GM19328 (cell line): ENCODE results near the gene CERKL.

ENCODE experiments used
- ATAC-seq: cut with Tn5 transposase; IDR thresholded peaks from one replicate; pipeline ENCODE4 v1.9.1; 2021; ENCODE audit warnings: mild to moderate bottlenecking, moderate library complexity; ENCODE audit not compliant: unreplicated experiment

CERKL gene

DNA sequence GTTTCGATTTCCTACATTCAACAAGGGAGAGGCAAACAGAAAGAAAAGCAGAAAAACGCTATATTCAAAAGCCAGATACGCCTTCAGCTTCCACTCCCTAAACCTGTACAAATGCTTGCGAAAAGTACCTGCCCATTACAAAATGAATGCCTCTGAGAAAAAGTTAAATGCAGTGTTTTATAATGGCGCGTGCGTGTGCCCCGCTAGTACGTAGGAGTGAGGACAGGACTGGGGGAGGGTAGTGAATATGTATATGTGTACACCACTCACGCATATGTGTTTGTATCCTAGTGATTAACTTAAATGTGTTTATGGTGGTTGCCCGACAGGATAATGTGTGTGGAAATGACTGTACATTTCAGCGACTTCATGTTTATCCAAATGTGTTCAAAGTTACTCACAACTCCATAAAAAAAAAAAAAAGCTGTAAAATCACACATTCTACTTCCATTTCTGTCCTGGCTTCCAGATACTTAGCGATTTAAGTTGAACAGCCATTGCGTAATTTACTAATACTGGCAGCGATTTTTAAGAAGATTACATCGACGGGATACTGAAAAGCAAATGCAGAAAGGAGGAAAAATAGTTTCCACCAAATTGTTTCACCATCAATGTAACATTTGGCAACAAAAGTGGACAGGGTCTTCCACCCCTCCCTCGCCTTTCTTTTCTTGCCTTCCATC, 22.1 kb upstream of the CERKL start:
- no peak for ATAC-seq

GRCh38 chr2:181677912-181678586, 21.1 kb upstream of the CERKL start:
- ATAC-seq: no peak

GRCh38 chr2:181675254-181675653, 18.3 kb upstream of the CERKL start:
- no peak for ATAC-seq

DNA sequence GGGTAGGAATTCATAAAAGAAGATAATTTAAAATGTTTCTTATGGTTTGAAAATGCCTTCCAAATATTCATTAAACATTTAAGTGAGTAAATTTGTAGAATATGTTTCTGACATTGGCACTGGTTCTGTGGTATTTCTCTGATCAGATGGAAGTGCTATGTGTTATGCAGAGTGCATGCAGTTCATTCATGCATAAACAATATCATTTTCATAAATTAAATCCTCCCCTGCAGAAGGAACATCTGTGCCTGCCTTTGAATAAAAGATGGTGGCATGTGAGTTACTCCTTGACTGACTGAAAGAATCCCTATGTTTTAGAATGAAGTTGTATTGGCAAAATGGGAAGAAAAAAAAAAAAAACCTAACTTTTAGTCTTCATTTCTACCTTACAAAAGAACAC, 17.6 kb upstream of the CERKL start:
- ATAC-seq: no peak

GRCh38 chr2:181673173-181673572, 16.3 kb upstream of the CERKL start:
- ATAC-seq: no peak

DNA sequence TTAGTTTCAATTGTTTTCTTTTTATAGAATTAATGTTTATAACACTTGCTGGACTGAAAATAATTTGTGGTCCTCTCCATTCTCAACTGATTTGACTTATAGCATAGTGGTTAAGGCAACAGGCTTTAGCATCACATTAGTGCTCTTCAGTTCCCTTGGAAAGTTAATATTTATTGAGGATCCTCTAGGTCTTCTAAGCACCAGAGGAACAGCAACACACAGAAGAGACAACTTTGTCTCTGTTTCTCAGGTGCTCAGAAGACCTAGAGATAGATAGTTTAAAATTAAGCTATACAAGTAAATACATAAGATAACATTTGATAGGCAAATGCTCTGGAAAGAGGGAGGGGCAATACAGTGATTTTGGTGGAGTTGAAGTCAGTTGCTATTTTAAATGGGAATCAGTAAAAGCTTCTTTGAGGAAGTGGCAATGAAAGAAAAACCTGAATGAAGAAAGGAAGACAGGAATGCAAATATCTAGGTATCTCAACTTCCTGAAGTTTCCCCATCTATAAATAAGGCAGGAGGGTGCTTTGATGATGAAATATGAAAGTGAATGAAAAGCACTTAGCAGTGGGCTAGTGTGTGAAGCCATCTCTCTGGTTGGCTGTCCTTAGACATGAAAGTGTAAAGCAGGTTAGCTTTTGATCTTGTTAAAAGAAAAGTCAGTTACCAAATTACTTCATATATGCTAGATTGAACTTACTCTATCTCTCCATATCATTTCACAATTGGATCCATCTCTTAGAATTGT, 15.5 kb upstream of the CERKL start:
- peak; percentile 66 for ATAC-seq

GRCh38 chr2:181670632-181671031, 13.7 kb upstream of the CERKL start:
- ATAC-seq: no peak

- no peak for ATAC-seq
Measured at GRCh38 chr2:181667234-181667633, 10.3 kb upstream of the CERKL start.

GRCh38 chr2:181662287-181662686, 5.4 kb upstream of the CERKL start:
- no peak for ATAC-seq

- no peak for ATAC-seq
Measured at GRCh38 chr2:181660181-181660580, 3.3 kb upstream of the CERKL start.

DNA sequence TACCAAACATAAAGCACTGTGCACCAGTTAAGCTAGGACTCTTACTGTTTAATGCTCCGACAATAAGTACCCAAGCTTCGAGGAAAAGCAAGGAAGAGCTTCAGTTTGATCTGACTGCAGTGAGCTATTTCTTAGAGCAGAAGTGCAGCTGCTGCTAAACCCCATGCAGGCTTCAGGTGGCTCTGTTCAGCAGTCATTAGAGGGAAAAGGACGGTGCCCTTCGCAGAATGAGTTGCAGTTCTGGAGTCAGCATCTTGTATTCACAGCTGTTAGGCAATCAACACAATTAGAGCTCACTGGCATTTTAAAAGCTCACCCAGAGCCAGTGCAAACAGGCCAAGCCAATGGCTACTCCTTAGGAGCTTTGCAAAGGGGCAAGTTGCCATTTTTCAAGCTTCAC, 1.5 kb upstream of the CERKL start:
- no peak for ATAC-seq

- no peak for ATAC-seq
Measured at GRCh38 chr2:181657379-181657778, 474 bp upstream of the CERKL start.

DNA sequence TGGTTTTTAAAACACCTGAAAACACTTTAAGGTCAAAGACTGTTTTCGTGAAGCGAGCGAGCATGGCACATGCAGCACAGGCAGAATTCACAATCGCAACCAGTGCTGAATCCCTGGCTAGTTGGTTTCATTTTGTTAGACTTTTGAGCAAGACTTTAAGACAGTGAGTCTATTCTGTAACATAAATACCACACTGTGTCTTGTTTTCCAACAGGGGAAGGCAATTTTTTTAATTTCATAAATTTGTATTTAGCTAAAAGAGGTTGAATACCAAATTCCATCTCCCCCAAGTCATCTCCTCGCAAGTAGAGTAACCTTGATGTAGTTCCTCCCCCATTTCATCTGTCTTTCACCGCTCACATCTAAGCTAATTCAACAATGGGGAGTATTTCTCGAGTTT, 1.4 kb downstream of the CERKL start:
- ATAC-seq: no peak

GRCh38 chr2:181649436-181649979, 7.4 kb downstream of the CERKL start:
- no peak for ATAC-seq

GRCh38 chr2:181648478-181649155, 8.3 kb downstream of the CERKL start:
- no peak for ATAC-seq

GRCh38 chr2:181646415-181646987, 10.4 kb downstream of the CERKL start:
- ATAC-seq: no peak

GRCh38 chr2:181643151-181643550, 13.8 kb downstream of the CERKL start:
- ATAC-seq: no peak

DNA sequence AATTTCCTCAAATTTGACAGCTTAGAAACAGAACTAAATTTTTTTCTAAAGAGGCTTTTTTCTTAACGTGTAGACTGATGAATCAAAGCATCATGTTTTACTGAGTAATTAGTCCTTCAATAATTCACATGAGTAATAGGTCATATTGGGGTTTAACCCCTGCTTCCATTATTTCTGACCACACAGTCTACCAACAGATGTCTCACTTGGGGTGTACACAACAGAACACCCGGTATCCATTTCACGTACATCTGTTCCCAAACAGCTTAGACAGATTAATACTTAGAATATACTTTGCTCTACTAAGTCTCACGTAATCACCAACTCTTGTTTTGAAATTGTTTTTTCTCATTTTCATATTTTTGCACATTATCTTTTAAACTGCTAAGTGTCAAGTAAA, 14.8 kb downstream of the CERKL start:
- ATAC-seq: no peak

DNA sequence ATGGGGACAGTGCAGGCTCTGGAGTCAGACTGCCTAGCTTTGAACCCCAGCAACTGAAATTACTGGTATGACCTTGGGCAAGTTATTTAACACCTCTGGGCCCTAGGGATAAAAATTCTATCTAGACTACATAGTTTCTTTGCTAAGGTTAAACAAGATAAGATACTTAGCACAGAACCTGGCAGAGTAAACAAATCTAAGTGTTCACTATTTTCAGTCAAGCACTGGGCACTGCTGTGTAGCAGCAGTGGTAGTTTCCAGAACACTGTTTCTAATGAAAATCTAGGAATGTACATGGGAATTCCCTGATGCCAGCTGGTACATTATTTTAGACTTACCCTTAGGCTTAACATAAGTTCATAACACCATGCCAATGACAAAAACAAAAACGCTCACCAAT, 17.2 kb downstream of the CERKL start:
- no peak for ATAC-seq

- no peak for ATAC-seq
Measured at GRCh38 chr2:181632733-181633401, 24.0 kb downstream of the CERKL start.
